H9 (cell line): ENCODE measurements around the gene SYMPK. TPM values are rescaled to one million over a fixed set of nuclear protein-coding genes. Genes with fewer than 3 reads are reported as not detected.

Experiments used
- DNase-seq: peaks from one replicate; pipeline ENCODE4 v3.0.0-alpha.2; 2017
- H2AFZ ChIP-seq: one replicate; pipeline ENCODE4 v1.6.1; 2013; ENCODE audit warnings: mild to moderate bottlenecking, low read length, control low read depth, moderate library complexity
- H2AK5ac ChIP-seq: 2 replicates; pipeline ENCODE4 v1.6.1; 2013; ENCODE audit warnings: low read length, control low read depth, mixed read lengths; ENCODE audit not compliant: insufficient read length
- H2BK120ac ChIP-seq: one replicate; pipeline ENCODE4 v1.6.1; 2013; ENCODE audit warnings: low read depth, mild to moderate bottlenecking, low read length, control low read depth, inconsistent platforms; ENCODE audit not compliant: poor library complexity, severe bottlenecking
- H2BK12ac ChIP-seq: 2 replicates; pipeline ENCODE4 v1.6.1; 2013; ENCODE audit warnings: low read length, control low read depth, mixed read lengths, low read depth; ENCODE audit not compliant: insufficient read length
- H2BK15ac ChIP-seq: 2 replicates; pipeline ENCODE4 v1.6.1; 2013; ENCODE audit warnings: low read depth, low read length, control low read depth
- H2BK20ac ChIP-seq: one replicate; pipeline ENCODE4 v1.6.1; 2013; ENCODE audit warnings: low read depth, mild to moderate bottlenecking, low read length, control low read depth, inconsistent platforms; ENCODE audit not compliant: poor library complexity, severe bottlenecking
- H2BK5ac ChIP-seq: 2 replicates; pipeline ENCODE4 v1.6.1; 2013; ENCODE audit warnings: low read length, control low read depth, mixed read lengths; ENCODE audit not compliant: insufficient read length
- H3K14ac ChIP-seq: 2 replicates; pipeline ENCODE4 v1.6.1; 2013; ENCODE audit warnings: low read length, control low read depth; ENCODE audit not compliant: insufficient read depth
- H3K18ac ChIP-seq: 2 replicates; pipeline ENCODE4 v1.6.1; 2013; ENCODE audit warnings: low read depth, mild to moderate bottlenecking, mixed read lengths, low read length, control low read depth; ENCODE audit not compliant: insufficient read length
- H3K23ac ChIP-seq: 2 replicates; pipeline ENCODE4 v1.6.1; 2013; ENCODE audit warnings: low read length, control low read depth, mixed read lengths, low read depth; ENCODE audit not compliant: insufficient read length
- H3K23me2 ChIP-seq: 2 replicates; pipeline ENCODE4 v1.6.1; 2013; ENCODE audit warnings: low read depth, mild to moderate bottlenecking, mixed read lengths, low read length, control low read depth; ENCODE audit not compliant: insufficient read length, poor library complexity, severe bottlenecking
- H3K27ac ChIP-seq: 2 replicates; pipeline ENCODE4 v1.5.1; 2013; ENCODE audit warnings: low read length, control low read depth, mixed read lengths, low read depth; ENCODE audit not compliant: insufficient read length
- H3K27me3 ChIP-seq: 2 replicates; pipeline ENCODE4 v1.6.1; 2013; ENCODE audit warnings: low read length, control low read depth, inconsistent platforms; ENCODE audit not compliant: insufficient read depth
- H3K4ac ChIP-seq: 2 replicates; pipeline ENCODE4 v1.6.1; 2013; ENCODE audit warnings: low read depth, mild to moderate bottlenecking, control low read depth, inconsistent platforms, low read length, moderate library complexity
- H3K4me1 ChIP-seq: 2 replicates; pipeline ENCODE4 v1.6.1; 2013; ENCODE audit warnings: low read length, control low read depth, inconsistent platforms; ENCODE audit not compliant: insufficient read depth
- H3K4me2 ChIP-seq: 2 replicates; pipeline ENCODE4 v1.6.1; 2013; ENCODE audit warnings: low read length, control low read depth, mixed read lengths; ENCODE audit not compliant: insufficient read length, insufficient read depth
- H3K56ac ChIP-seq: 2 replicates; pipeline ENCODE4 v1.6.1; 2013; ENCODE audit warnings: low read depth, mild to moderate bottlenecking, mixed read lengths, low read length, control low read depth; ENCODE audit not compliant: insufficient read length
- H3K79me1 ChIP-seq: 2 replicates; pipeline ENCODE4 v1.6.1; 2013; ENCODE audit warnings: low read depth, mild to moderate bottlenecking, moderate library complexity, low read length, control low read depth, inconsistent platforms; ENCODE audit not compliant: insufficient read depth, poor library complexity, severe bottlenecking
- H3K79me2 ChIP-seq: 2 replicates; pipeline ENCODE4 v1.6.1; 2013; ENCODE audit warnings: low read length, control low read depth, inconsistent platforms; ENCODE audit not compliant: insufficient read depth
- H3K9ac ChIP-seq: 2 replicates; pipeline ENCODE4 v1.6.1; 2013; ENCODE audit warnings: low read length, control low read depth, mixed read lengths; ENCODE audit not compliant: insufficient read length; ENCODE audit errors: extremely low read depth
- H3K9me3 ChIP-seq: one replicate; pipeline ENCODE4 v1.6.1; 2013; ENCODE audit warnings: low read depth, low read length, inconsistent platforms; ENCODE audit not compliant: control insufficient read depth
- H3T11ph ChIP-seq: one replicate; pipeline ENCODE4 v1.6.1; 2013; ENCODE audit warnings: mild to moderate bottlenecking, low read length, control low read depth, inconsistent platforms
- H4K20me1 ChIP-seq: one replicate; pipeline ENCODE4 v1.6.1; 2013; ENCODE audit not compliant: control insufficient read depth, insufficient read length, insufficient read depth
- H4K5ac ChIP-seq: 2 replicates; pipeline ENCODE4 v1.6.1; 2013; ENCODE audit warnings: low read depth, mild to moderate bottlenecking, mixed read lengths, low read length, control low read depth; ENCODE audit not compliant: insufficient read length
- H4K8ac ChIP-seq: replicated peaks from 2 replicates; pipeline ENCODE4 v1.6.1; 2013; ENCODE audit warnings: low read length, control low read depth, mixed read lengths, low read depth; ENCODE audit not compliant: insufficient read length
- H4K91ac ChIP-seq: 2 replicates; pipeline ENCODE4 v1.6.1; 2013; ENCODE audit warnings: low read depth, mild to moderate bottlenecking, moderate library complexity, mixed read lengths, low read length, control low read depth; ENCODE audit not compliant: insufficient read length
- H3K27ac Mint-ChIP-seq, 3 experiments: 2 replicates in 2 of 3; 3 replicates in 1 of 3; pipeline ENCODE4 v1.8.0; 2020 to 2021; ENCODE audit warnings: mixed read lengths in 3 of 3, mild to moderate bottlenecking in 1 of 3, moderate library complexity in 1 of 3
- H3K27me3 Mint-ChIP-seq: 2 replicates; pipeline ENCODE4 v1.8.0; 2021; ENCODE audit warnings: low read depth, mild to moderate bottlenecking, moderate library complexity, mixed read lengths
- H3K36me3 Mint-ChIP-seq, 3 experiments: 2 replicates in 2 of 3; 3 replicates in 1 of 3; pipeline ENCODE4 v1.8.0; 2020 to 2021; ENCODE audit warnings: low read depth in 3 of 3, mixed read lengths in 3 of 3; ENCODE audit not compliant: insufficient read depth in 1 of 3
- H3K4me1 Mint-ChIP-seq, 2 experiments: 2 replicates each; pipeline ENCODE4 v1.8.0; 2020; ENCODE audit warnings: mixed read lengths in 2 of 2
- H3K4me3 Mint-ChIP-seq, 2 experiments: 2 replicates in 1 of 2; 3 replicates in 1 of 2; pipeline ENCODE4 v1.8.0; 2020 to 2021; ENCODE audit warnings: mild to moderate bottlenecking in 2 of 2, mixed read lengths in 2 of 2, moderate library complexity in 1 of 2
- H3K9me3 Mint-ChIP-seq, 2 experiments: 2 replicates in 1 of 2; 3 replicates in 1 of 2; pipeline ENCODE4 v1.8.0; 2020; ENCODE audit warnings: mild to moderate bottlenecking in 2 of 2, mixed read lengths in 2 of 2, moderate library complexity in 1 of 2
- CTCF ChIP-seq: fragments of 200-600 bp; sonication (generic); conservative IDR thresholded peaks from 3 replicates; pipeline ENCODE4 v1.8.0; 2021; ENCODE audit warnings: antibody characterized with exemption, mild to moderate bottlenecking
- WGBS: extraction: QIAGEN DNeasy Blood & Tissue Kit; methylation state at CpG from one replicate; pipeline ENCODE4 v1.1.7; 2013; ENCODE audit warnings: missing lambda C conversion rate, low lambda C conversion rate, mixed read lengths; ENCODE audit not compliant: insufficient read length; ENCODE audit errors: extremely low coverage; 5-methylcytosine and 5-hydroxymethylcytosine counted together
- total RNA-seq: library from RNA; stranded (reverse); gene quantifications from 2 replicates; pipeline ENCODE4 v1.2.1, GENCODE V29; 2021

SYMPK gene
- total RNA-seq, 1 experiment from 2014 or later: 104 TPM

- Histone ChIP-seq H3K18ac (no peak overlapping the region), H3K23me2 (peaks cover 22% of the 10 kb centered on the region), H3K56ac (no peak overlapping the region), H4K8ac (no peak overlapping the region), H3K27me3 (no peaks in the 10 kb centered on the region), H3K79me2 (no peaks in the 10 kb centered on the region), H3K23ac (no peak overlapping the region), H2BK12ac (no peak overlapping the region), H2AK5ac (no peak overlapping the region), H3T11ph (no peak overlapping the region), H4K91ac (no peak overlapping the region), H2BK15ac (no peak overlapping the region), H3K79me1 (no peaks in the 10 kb centered on the region), H3K4me2 (peak overlapping the region; percentile 66), H3K14ac (no peak overlapping the region), H2BK120ac (no peak overlapping the region), H3K27ac (no peak overlapping the region), H3K9me3 (no peaks in the 10 kb centered on the region), H4K5ac (no peak overlapping the region), H3K4me1 (peaks cover 2% of the 10 kb centered on the region; the same call in 1 of the 2 replicates), H4K20me1 (no peaks in the 10 kb centered on the region), H3K9ac (no peak overlapping the region), H2BK5ac (no peak overlapping the region), H3K4ac (no peak overlapping the region), H2BK20ac (no peak overlapping the region), H2AFZ (no peak overlapping the region)
- Mint-ChIP-seq H3K27me3 (peaks cover 4% of the 10 kb centered on the region; the same call in 1 of the 2 replicates), H3K27ac (peak overlapping the region; percentile 24 to 94 (median 82)), H3K36me3 (peaks cover 2 to 5% (median 4%) of the 10 kb centered on the region in 3 experiments; a peak in 3 of 7 replicates), H3K4me1 (peaks cover 38 to 47% of the 10 kb centered on the region in 2 experiments), H3K4me3 (peak overlapping the region; percentile 36 to 70; a peak in 4 of 5 replicates), H3K9me3 (no peaks in the 10 kb centered on the region)
- no CpG with 5 or more reads among the region's 10 CpGs for WGBS
- no peak for TF ChIP-seq CTCF
- no peak for DNase-seq
These were observed 18.3 kb upstream of the SYMPK start for GRCh38 chr19:45881082-45881908.
